Effector memory CD8-positive, alpha-beta T cell (primary cell): ENCODE results near the gene SLC6A7.

Experiments used
- ATAC-seq: fragments of 150-1000 bp; cut with Tn5 transposase; replicated peaks from 2 replicates; pipeline ENCODE4 v1.10.0; 2021; ENCODE audit warnings: mild to moderate bottlenecking, moderate library complexity
- DNase-seq, 3 experiments: peaks; one replicate each; pipeline ENCODE4 v3.0.0; 2021
- H3K27ac Mint-ChIP-seq, 2 donors: one replicate each; pipeline ENCODE4 v1.8.0; 2022; ENCODE audit warnings: mild to moderate bottlenecking in 2 of 2, mixed read lengths in 2 of 2, moderate library complexity in 2 of 2
- H3K27me3 Mint-ChIP-seq, 2 donors: one replicate each; pipeline ENCODE4 v1.8.0; 2022; ENCODE audit warnings: mixed read lengths in 2 of 2
- H3K36me3 Mint-ChIP-seq: one replicate; pipeline ENCODE4 v1.8.0; 2022; ENCODE audit warnings: mild to moderate bottlenecking, moderate library complexity, mixed read lengths; ENCODE audit not compliant: insufficient read depth
- H3K4me1 Mint-ChIP-seq, 2 donors: one replicate each; pipeline ENCODE4 v1.8.0; 2022; ENCODE audit warnings: low read depth in 2 of 2, mixed read lengths in 2 of 2
- H3K4me3 Mint-ChIP-seq, 2 donors: one replicate each; pipeline ENCODE4 v1.8.0; 2022; ENCODE audit warnings: mild to moderate bottlenecking in 2 of 2, mixed read lengths in 2 of 2, moderate library complexity in 2 of 2
- H3K9me3 Mint-ChIP-seq, 2 donors: one replicate each; pipeline ENCODE4 v1.8.0; 2022; ENCODE audit warnings: mixed read lengths in 2 of 2

Gene SLC6A7

GRCh38 chr5:150172145-150172544, 17.7 kb upstream of the SLC6A7 start:
- no peak overlapping the region for H3K4me3 Mint-ChIP-seq

GRCh38 chr5:150172556-150172955, 17.3 kb upstream of the SLC6A7 start:
- Mint-ChIP-seq H3K27me3 (peaks cover 65 to 88% of the 10 kb centered on the region in 2 donors), H3K9me3 (no peaks in the 10 kb centered on the region), H3K27ac (no peak overlapping the region), H3K4me3 (no peak overlapping the region), H3K36me3 (no peaks in the 10 kb centered on the region), H3K4me1 (peaks cover 0 to 3% of the 10 kb centered on the region in 2 donors)
- ATAC-seq = no peak
- DNase-seq = no peak

More at GRCh38 chr5:150172145-150172544, 17.7 kb upstream of the SLC6A7 start:
- peaks cover 0 to 5% of the 10 kb centered on the region in 2 donors for H3K4me1 Mint-ChIP-seq
- peaks cover 68 to 91% of the 10 kb centered on the region in 2 donors for H3K27me3 Mint-ChIP-seq
- no peak overlapping the region for H3K27ac Mint-ChIP-seq
- ATAC-seq (no peak), DNase-seq (no peak)
- H3K36me3 Mint-ChIP-seq = no peaks in the 10 kb centered on the region
- no peaks in the 10 kb centered on the region for H3K9me3 Mint-ChIP-seq

DNA sequence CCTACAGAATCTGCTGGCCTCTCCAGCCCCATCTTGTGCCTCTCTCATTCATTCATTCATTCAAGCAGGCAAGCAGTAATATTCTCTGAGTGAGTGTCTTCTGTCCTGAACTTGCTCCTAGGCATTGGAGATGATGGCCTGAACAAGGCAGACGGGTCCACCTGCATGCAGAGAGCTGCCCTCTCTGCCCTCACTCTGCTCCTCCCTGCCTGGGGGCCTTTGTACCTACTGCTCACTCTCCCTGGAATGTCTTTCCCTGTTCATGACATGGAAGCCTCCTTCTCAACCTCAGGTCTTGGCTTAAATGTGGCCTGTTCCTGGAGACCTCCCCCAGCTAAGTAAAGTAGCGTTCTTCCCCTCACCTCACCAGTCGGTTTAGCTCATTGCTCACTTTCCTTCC, 16.7 kb upstream of the SLC6A7 start:
- Mint-ChIP-seq H3K36me3 (no peaks in the 10 kb centered on the region), H3K27ac (no peak overlapping the region), H3K4me3 (no peak overlapping the region), H3K9me3 (no peaks in the 10 kb centered on the region), H3K27me3 (peaks cover 60 to 82% of the 10 kb centered on the region in 2 donors), H3K4me1 (peaks cover 0 to 2% of the 10 kb centered on the region in 2 donors)
- ATAC-seq (no peak), DNase-seq (no peak)

DNA sequence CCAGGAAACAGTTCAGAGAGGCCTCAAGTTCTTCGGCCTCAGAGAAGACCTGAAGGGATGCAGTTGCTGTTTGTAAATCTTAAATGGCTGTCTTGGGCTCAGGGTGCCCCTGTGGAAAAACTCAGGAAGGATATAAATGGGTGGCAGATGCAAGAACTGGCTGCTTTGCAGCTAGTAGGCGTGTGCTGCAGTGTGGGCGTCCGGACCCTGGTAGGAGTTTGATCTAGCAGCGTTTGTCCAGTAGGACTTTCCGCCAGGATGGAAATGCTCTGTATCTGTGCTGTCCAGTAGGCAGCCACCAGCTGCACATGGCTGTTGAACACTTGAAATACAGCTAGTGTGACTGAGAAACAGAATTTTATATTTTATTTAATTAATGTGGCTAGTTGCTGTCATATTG, 15.6 kb upstream of the SLC6A7 start:
- H3K27me3 Mint-ChIP-seq = peaks cover 54 to 82% of the 10 kb centered on the region in 2 donors
- H3K9me3 Mint-ChIP-seq = no peaks in the 10 kb centered on the region
- ATAC-seq (no peak), DNase-seq (no peak)
- H3K4me1 Mint-ChIP-seq = no peaks in the 10 kb centered on the region
- no peak overlapping the region for H3K4me3 Mint-ChIP-seq
- no peaks in the 10 kb centered on the region for H3K36me3 Mint-ChIP-seq
- no peak overlapping the region for H3K27ac Mint-ChIP-seq

GRCh38 chr5:150175076-150175475, 14.8 kb upstream of the SLC6A7 start:
- DNase-seq (no peak), ATAC-seq (no peak)
- Mint-ChIP-seq H3K27me3 (peaks cover 47 to 82% of the 10 kb centered on the region in 2 donors), H3K27ac (no peak overlapping the region), H3K4me1 (no peaks in the 10 kb centered on the region), H3K9me3 (no peaks in the 10 kb centered on the region), H3K4me3 (no peak overlapping the region), H3K36me3 (no peaks in the 10 kb centered on the region)

DNA sequence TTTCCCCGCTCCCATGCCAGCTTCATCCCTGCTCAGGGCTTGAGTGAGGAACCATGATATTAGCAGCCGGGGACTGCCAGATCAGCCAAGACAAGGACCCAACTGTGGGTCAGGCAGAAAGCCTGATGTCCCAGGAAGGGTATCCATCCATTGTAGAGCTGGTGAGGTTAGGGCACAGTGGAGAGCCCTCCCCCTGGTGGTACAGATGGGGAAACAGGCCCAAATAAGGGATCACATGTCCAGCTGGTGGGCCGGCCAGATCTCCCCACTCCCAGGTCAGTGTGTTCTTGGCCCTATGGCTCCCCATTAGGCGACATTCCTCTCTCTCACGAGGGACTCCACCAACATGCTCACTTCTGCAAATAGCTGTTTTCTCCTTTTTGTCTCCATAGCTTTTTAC, 14.3 kb upstream of the SLC6A7 start:
- no peak overlapping the region for H3K27ac Mint-ChIP-seq
- no peaks in the 10 kb centered on the region for H3K4me1 Mint-ChIP-seq

DNA sequence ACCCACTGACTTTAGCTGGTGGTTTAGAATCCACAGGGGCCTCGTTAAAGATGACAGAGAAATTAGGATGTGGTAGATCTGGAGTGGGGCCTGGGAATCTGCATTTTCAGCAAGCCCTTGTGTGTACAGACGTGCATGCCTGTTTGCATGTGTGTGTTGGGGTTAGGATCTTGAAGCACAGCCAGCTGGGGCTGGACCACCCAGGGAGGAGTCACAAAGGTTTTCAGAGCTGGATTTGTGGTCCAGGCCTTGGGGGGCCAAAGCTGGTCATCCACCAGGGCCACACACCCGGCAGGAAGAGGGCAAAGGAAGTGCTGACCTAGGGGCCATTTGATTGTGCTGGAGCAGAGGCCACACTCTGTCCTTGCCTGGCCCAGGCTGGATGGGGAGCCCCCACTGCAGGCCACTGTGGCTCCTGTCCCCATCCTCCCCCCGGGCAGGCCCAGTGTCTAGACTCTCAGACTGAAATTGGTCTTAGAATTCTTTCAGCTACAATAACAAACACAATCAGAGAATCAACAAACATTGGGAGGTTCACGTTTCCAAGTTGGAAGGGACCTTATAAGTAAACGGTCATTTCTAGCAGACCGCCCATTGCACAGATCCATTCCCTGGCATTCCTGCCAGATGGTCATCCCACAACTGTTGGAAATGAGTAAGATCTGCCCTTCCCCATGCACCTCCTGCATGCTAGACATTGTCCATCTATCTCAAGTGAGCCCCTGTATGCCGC, 13.0 kb upstream of the SLC6A7 start:
- DNase-seq (no peak), ATAC-seq (no peak)
- H3K36me3 Mint-ChIP-seq = no peaks in the 10 kb centered on the region
- no peak overlapping the region for H3K27ac Mint-ChIP-seq
- H3K9me3 Mint-ChIP-seq = no peaks in the 10 kb centered on the region
- H3K4me1 Mint-ChIP-seq = no peaks in the 10 kb centered on the region
- peaks cover 40 to 73% of the 10 kb centered on the region in 2 donors for H3K27me3 Mint-ChIP-seq
- no peak overlapping the region for H3K4me3 Mint-ChIP-seq

More for the DNA sequence above, 14.3 kb upstream of the SLC6A7 start:
- H3K4me3 Mint-ChIP-seq = no peak overlapping the region
- H3K27me3 Mint-ChIP-seq = peaks cover 43 to 78% of the 10 kb centered on the region in 2 donors
- no peaks in the 10 kb centered on the region for H3K36me3 Mint-ChIP-seq
- ATAC-seq = no peak
- H3K9me3 Mint-ChIP-seq = no peaks in the 10 kb centered on the region
- DNase-seq = no peak

- peaks cover 34 to 73% of the 10 kb centered on the region in 2 donors for H3K27me3 Mint-ChIP-seq
- ATAC-seq (no peak), DNase-seq (no peak)
- H3K36me3 Mint-ChIP-seq = no peaks in the 10 kb centered on the region
- no peaks in the 10 kb centered on the region for H3K4me1 Mint-ChIP-seq
- no peaks in the 10 kb centered on the region for H3K9me3 Mint-ChIP-seq
- no peak overlapping the region for H3K4me3 Mint-ChIP-seq
- H3K27ac Mint-ChIP-seq = no peak overlapping the region
Measured at GRCh38 chr5:150177721-150178120, 12.1 kb upstream of the SLC6A7 start.

DNA sequence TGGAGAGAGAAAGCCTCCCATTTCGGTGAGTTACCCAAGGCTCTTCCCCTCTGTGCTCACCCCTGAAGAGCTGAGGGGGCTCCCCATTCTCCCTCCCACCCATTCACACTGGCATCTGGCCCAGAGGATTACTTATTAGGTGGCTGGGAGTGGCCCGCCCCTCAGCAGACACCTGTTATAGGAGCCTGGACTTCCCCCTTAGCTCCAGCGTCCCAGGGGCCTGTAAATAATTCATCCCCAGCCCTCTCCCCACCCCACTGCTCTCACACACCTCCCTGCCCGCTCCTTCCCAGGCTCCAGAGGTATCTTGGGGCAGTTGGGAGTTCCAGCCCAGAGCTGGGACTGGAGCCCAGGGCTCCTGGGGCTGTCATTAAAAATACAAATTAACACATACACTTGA, 11.6 kb upstream of the SLC6A7 start:
- ATAC-seq (no peak), DNase-seq (no peak)
- Mint-ChIP-seq H3K4me1 (no peaks in the 10 kb centered on the region), H3K27ac (no peak overlapping the region), H3K4me3 (no peak overlapping the region), H3K9me3 (no peaks in the 10 kb centered on the region), H3K36me3 (no peaks in the 10 kb centered on the region), H3K27me3 (peaks cover 31 to 73% of the 10 kb centered on the region in 2 donors)

GRCh38 chr5:150179019-150179620, 10.7 kb upstream of the SLC6A7 start:
- Mint-ChIP-seq H3K36me3 (no peaks in the 10 kb centered on the region), H3K27ac (no peak overlapping the region), H3K27me3 (peaks cover 23 to 70% of the 10 kb centered on the region in 2 donors), H3K4me1 (no peaks in the 10 kb centered on the region), H3K4me3 (no peak overlapping the region), H3K9me3 (no peaks in the 10 kb centered on the region)
- no peak for ATAC-seq
- DNase-seq = no peak

DNA sequence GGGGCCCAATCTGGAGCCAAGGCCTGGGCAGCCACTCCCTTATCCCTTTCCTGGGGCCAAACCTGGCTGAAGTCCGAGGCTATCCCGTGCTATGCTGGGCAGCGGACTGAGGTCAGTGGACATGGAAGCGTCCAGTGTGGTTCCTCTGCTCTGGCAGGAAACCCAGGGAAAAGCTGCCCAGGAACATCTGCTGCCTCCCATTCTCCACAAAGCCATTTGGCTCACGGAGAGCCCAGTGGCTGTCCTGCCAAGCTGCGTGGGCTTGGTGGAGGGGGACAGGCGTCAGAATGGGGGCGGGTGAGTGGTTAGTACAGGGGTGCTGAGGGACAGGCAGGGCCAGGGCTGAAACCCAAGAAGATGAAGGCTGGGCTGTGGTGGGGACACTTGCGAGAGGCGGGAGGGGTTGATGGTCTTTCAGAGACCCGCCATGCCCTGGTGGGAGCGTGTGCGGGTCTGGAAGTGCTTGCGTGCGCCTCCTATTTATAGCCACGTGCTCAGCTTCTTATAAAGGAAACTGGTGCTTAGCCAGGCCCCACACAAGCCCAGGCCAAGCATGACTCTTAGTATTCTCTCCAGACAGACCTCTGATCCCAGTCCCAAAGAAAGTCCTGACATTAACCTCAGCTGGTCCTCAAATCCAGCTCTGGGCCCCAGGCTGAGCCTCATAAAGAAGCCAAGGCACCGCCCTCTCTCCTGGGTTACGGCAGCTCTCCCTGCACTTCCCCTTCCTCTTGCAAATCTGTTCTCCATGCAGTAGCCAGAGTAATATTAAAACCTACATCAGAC, 9.4 kb upstream of the SLC6A7 start:
- H3K27me3 Mint-ChIP-seq = peaks cover 22 to 66% of the 10 kb centered on the region in 2 donors
- no peak overlapping the region for H3K4me3 Mint-ChIP-seq
- no peak for DNase-seq
- no peak overlapping the region for H3K27ac Mint-ChIP-seq
- ATAC-seq = no peak
- no peaks in the 10 kb centered on the region for H3K4me1 Mint-ChIP-seq
- no peaks in the 10 kb centered on the region for H3K36me3 Mint-ChIP-seq
- H3K9me3 Mint-ChIP-seq = no peaks in the 10 kb centered on the region

GRCh38 chr5:150181027-150181426, 8.8 kb upstream of the SLC6A7 start:
- H3K4me3 Mint-ChIP-seq = no peak overlapping the region
- H3K27ac Mint-ChIP-seq = no peak overlapping the region

GRCh38 chr5:150181766-150182545, 7.9 kb upstream of the SLC6A7 start:
- no peak for DNase-seq
- no peak overlapping the region for H3K4me3 Mint-ChIP-seq
- no peak for ATAC-seq
- H3K36me3 Mint-ChIP-seq = no peaks in the 10 kb centered on the region
- H3K27ac Mint-ChIP-seq = no peak overlapping the region
- peaks cover 14 to 63% of the 10 kb centered on the region in 2 donors for H3K27me3 Mint-ChIP-seq
- no peaks in the 10 kb centered on the region for H3K4me1 Mint-ChIP-seq
- no peaks in the 10 kb centered on the region for H3K9me3 Mint-ChIP-seq

More at GRCh38 chr5:150181027-150181426, 8.8 kb upstream of the SLC6A7 start:
- no peak for DNase-seq
- Mint-ChIP-seq H3K27me3 (peaks cover 16 to 63% of the 10 kb centered on the region in 2 donors), H3K36me3 (no peaks in the 10 kb centered on the region), H3K9me3 (no peaks in the 10 kb centered on the region), H3K4me1 (no peaks in the 10 kb centered on the region)
- no peak for ATAC-seq
